ENCODE measurements around the gene PUS1.

Gene PUS1

GRCh38 chr12:131908092-131909080 is 20.7 kb upstream of the PUS1 start:
- ChIA-PET CTCF (no interaction called here), POLR2A (no interaction called here)
- no peak for DNase-seq (ENCODE audit: extremely low spot score)
- TF ChIP-seq FOXA1 (IDR thresholded peaks at IDR 0.05) (no peak), CTBP1 (IDR thresholded peaks at IDR 0.05; ENCODE audit: borderline replicate concordance) (no peak), L3MBTL2 (conservative IDR thresholded peaks at IDR 0.05) (no peak), ARNT (IDR thresholded peaks at IDR 0.05) (no peak), HDGF (IDR thresholded peaks at IDR 0.05; ENCODE audit: borderline replicate concordance) (no peak), SP1 (IDR thresholded peaks at IDR 0.05) (no peak), SUZ12 (IDR thresholded peaks at IDR 0.05) (no peak), ELF4 (IDR thresholded peaks at IDR 0.05) (no peak), FOXM1 (IDR thresholded peaks at IDR 0.05; ENCODE audit: borderline replicate concordance) (no peak), NFRKB (IDR thresholded peaks at IDR 0.05) (no peak), BHLHE40 (IDR thresholded peaks at IDR 0.05; ENCODE audit: borderline replicate concordance) (no peak), ZNF384 (IDR thresholded peaks at IDR 0.05) (no peak), FOXK2 (IDR thresholded peaks at IDR 0.05) (no peak), TARDBP (IDR thresholded peaks at IDR 0.05) (no peak), LEF1 (IDR thresholded peaks at IDR 0.05; ENCODE audit: borderline replicate concordance) (no peak), PKNOX1 (IDR thresholded peaks at IDR 0.05) (no peak)

- no peak for DNase-seq (ENCODE audit: extremely low spot score)
- ChIA-PET CTCF (no interaction called here), POLR2A (no interaction called here)
- no peak for TF ChIP-seq PKNOX1 (IDR thresholded peaks at IDR 0.05)
- TF ChIP-seq ZNF384 (IDR thresholded peaks at IDR 0.05) = no peak
- no peak for TF ChIP-seq LEF1 (IDR thresholded peaks at IDR 0.05; ENCODE audit: borderline replicate concordance)
- no peak for TF ChIP-seq FOXM1 (IDR thresholded peaks at IDR 0.05; ENCODE audit: borderline replicate concordance)
Observed at GRCh38 chr12:131909081-131909751, 19.9 kb upstream of the PUS1 start.

- TF ChIP-seq NFRKB (IDR thresholded peaks at IDR 0.05) = no peak
- TF ChIP-seq FOXK2 (IDR thresholded peaks at IDR 0.05) = no peak
- no peak for TF ChIP-seq HDGF (IDR thresholded peaks at IDR 0.05; ENCODE audit: borderline replicate concordance)
- no peak for TF ChIP-seq SP1 (IDR thresholded peaks at IDR 0.05)
- no peak for TF ChIP-seq L3MBTL2 (conservative IDR thresholded peaks at IDR 0.05)
- no peak for TF ChIP-seq BHLHE40 (IDR thresholded peaks at IDR 0.05; ENCODE audit: borderline replicate concordance)
- no peak for TF ChIP-seq TARDBP (IDR thresholded peaks at IDR 0.05)
- no peak for TF ChIP-seq CTBP1 (IDR thresholded peaks at IDR 0.05; ENCODE audit: borderline replicate concordance)
- no peak for TF ChIP-seq FOXM1 (IDR thresholded peaks at IDR 0.05; ENCODE audit: borderline replicate concordance)
- TF ChIP-seq ARNT (IDR thresholded peaks at IDR 0.05) = no peak
- TF ChIP-seq ZNF384 (IDR thresholded peaks at IDR 0.05) = no peak
- TF ChIP-seq ELF4 (IDR thresholded peaks at IDR 0.05) = no peak
- TF ChIP-seq SUZ12 (IDR thresholded peaks at IDR 0.05) = no peak
- CTCF ChIA-PET = no interaction called here
- DNase-seq (ENCODE audit: extremely low spot score) = no peak
- POLR2A ChIA-PET = no interaction called here
Observed at GRCh38 chr12:131909752-131910219, 19.3 kb upstream of the PUS1 start.

GRCh38 chr12:131910302-131911027 is 18.6 kb upstream of the PUS1 start:
- POLR2A ChIA-PET = no interaction called here
- CTCF ChIA-PET = no interaction called here
- no peak for DNase-seq (ENCODE audit: extremely low spot score)
- TF ChIP-seq HDGF (IDR thresholded peaks at IDR 0.05; ENCODE audit: borderline replicate concordance) (no peak), FOXA1 (IDR thresholded peaks at IDR 0.05) (no peak), SUZ12 (IDR thresholded peaks at IDR 0.05) (no peak), CTBP1 (IDR thresholded peaks at IDR 0.05; ENCODE audit: borderline replicate concordance) (no peak), L3MBTL2 (conservative IDR thresholded peaks at IDR 0.05) (no peak)

- CTCF ChIA-PET = no interaction called here
- POLR2A ChIA-PET = no interaction called here
- no peak for TF ChIP-seq PKNOX1 (IDR thresholded peaks at IDR 0.05)
- DNase-seq (ENCODE audit: extremely low spot score) = no peak
Observed at GRCh38 chr12:131911028-131911650, 17.9 kb upstream of the PUS1 start.

Measured in HEK293T (cell line).